Breast epithelium (tissue), 3 donors: ENCODE data around the gene GSTM5.

Experiments used
- CTCF ChIP-seq, 3 donors: fragments of 450-650 bp; IDR thresholded peaks; one replicate each; pipeline ENCODE4 v1.5.1; 2016 to 2017; ENCODE audit warnings: antibody characterized with exemption in 3 of 3, mild to moderate bottlenecking in 3 of 3, moderate library complexity in 3 of 3
- POLR2A ChIP-seq: fragments of 450-650 bp; IDR thresholded peaks from one replicate; pipeline ENCODE4 v1.6.1; 2016; ENCODE audit warnings: antibody characterized with exemption, mild to moderate bottlenecking, moderate library complexity

GRCh38 chr1:109697066-109697465, 15.0 kb upstream of the GSTM5 start:
- TF ChIP-seq POLR2A (no peak), CTCF (IDR thresholded peaks at IDR 0.05) (no peak)
